HepG2 (cell line): Measurements from ENCODE around the gene GPC3. TPM values are rescaled to one million over a fixed set of nuclear protein-coding genes. Genes with fewer than 3 reads are reported as not detected.

Source experiments
- ATAC-seq: fragments of 200-7000 bp; cut with Tn5 transposase; 3 replicates; pipeline ENCODE4 v1.9.1; 2020; ENCODE audit warnings: mild to moderate bottlenecking, moderate library complexity
- BruUV-seq: library from RNA; stranded (reverse); fragments of 400-500 nt; replicated peaks from 2 replicates; lab custom pipeline; 2021; lab: Mats Ljungman, UMichigan
- CTCF ChIA-PET: fragments of 300-600 bp; formaldehyde crosslinking; extraction: SDS; loops from one replicate; lab custom pipeline; 2021; ENCODE audit warnings: low total read pairs, inconsistent platforms, low intra/inter-chr PET ratio; lab: Yijun Ruan, JAX
- POLR2A ChIA-PET: fragments of 350-600 bp; sonication (Branson Sonifier 250); formaldehyde crosslinking; loops from one replicate; lab custom pipeline; 2020; ENCODE audit warnings: antibody characterized with exemption, inconsistent platforms; lab: Yijun Ruan, JAX
- DNase-seq: peaks from one replicate; pipeline ENCODE4 v3.0.0-alpha.2; 2015; ENCODE audit warnings: low spot score
- FAIRE-seq: peaks from 3 replicates; lab custom pipeline; 2011; peaks lifted over from hg19 to GRCh38; lab: Jason Lieb, UNC
- H2AFZ ChIP-seq: one replicate; pipeline ENCODE4 v1.6.1; 2011; ENCODE audit warnings: low read length, inconsistent platforms
- H3K27ac ChIP-seq: fragments of 300-600 bp; 3 replicates; pipeline ENCODE4 v1.8.0; 2011; ENCODE audit warnings: mixed run types, mild to moderate bottlenecking, mixed read lengths, low read length, inconsistent platforms; ENCODE audit not compliant: insufficient read depth; ENCODE audit errors: extremely low read length
- H3K27me3 ChIP-seq, 2 experiments: fragments of 200-600 bp in 1 of 2; 2 replicates in 1 of 2; 3 replicates in 1 of 2; pipeline versions ENCODE4 v1.6.0 to v1.8.0; 2011; ENCODE audit warnings: low read length in 2 of 2, mild to moderate bottlenecking in 2 of 2, moderate library complexity in 2 of 2, inconsistent platforms in 1 of 2; ENCODE audit not compliant: insufficient read depth in 2 of 2, control insufficient read depth in 1 of 2
- H3K36me3 ChIP-seq, 2 experiments: fragments of 200-600 bp in 1 of 2; replicated peaks in 1 of 2; 2 replicates in 1 of 2; 3 replicates in 1 of 2; pipeline versions ENCODE4 v1.5.1 to v1.8.0; 2011; ENCODE audit warnings: low read length in 2 of 2, inconsistent platforms in 1 of 2; ENCODE audit not compliant: insufficient read depth in 2 of 2, control insufficient read depth in 1 of 2
- H3K4me1 ChIP-seq: 2 replicates; pipeline ENCODE4 v1.5.1; 2012; ENCODE audit warnings: low read length, inconsistent platforms; ENCODE audit not compliant: insufficient read depth
- H3K4me2 ChIP-seq: 2 replicates; pipeline ENCODE4 v1.6.0; 2011; ENCODE audit warnings: low read depth, low read length, inconsistent platforms
- H3K4me3 ChIP-seq, 3 experiments: fragments of 200-600 bp in 1 of 3; sonication (generic), shearing (Covaris generic) in 1 of 3; replicated peaks in 1 of 3; 2 replicates each; pipeline ENCODE4 v1.5.1; 2011 to 2016; ENCODE audit warnings: low read length in 3 of 3, inconsistent platforms in 2 of 3, low read depth in 2 of 3, mild to moderate bottlenecking in 2 of 3, control low read depth in 1 of 3, mixed read lengths in 1 of 3; ENCODE audit not compliant: insufficient read depth in 1 of 3
- H3K79me2 ChIP-seq: one replicate; pipeline ENCODE4 v1.6.1; 2011; ENCODE audit warnings: low read length, inconsistent platforms; ENCODE audit not compliant: insufficient read depth
- H3K9ac ChIP-seq: 2 replicates; pipeline ENCODE4 v1.6.0; 2011; ENCODE audit warnings: mild to moderate bottlenecking, low read depth, low read length, inconsistent platforms; ENCODE audit not compliant: insufficient read depth
- H3K9me3 ChIP-seq: 2 replicates; pipeline ENCODE4 v1.5.1; 2012; ENCODE audit warnings: mild to moderate bottlenecking, low read length
- H4K20me1 ChIP-seq: 2 replicates; pipeline ENCODE4 v1.6.0; 2011; ENCODE audit warnings: inconsistent platforms, mild to moderate bottlenecking, low read length, moderate library complexity; ENCODE audit not compliant: insufficient read depth
- HES4 ChIP-seq: sonication (generic); formaldehyde crosslinking; IDR thresholded peaks from 2 replicates; pipeline ENCODE4 v1.9.0; 2021; ENCODE audit warnings: mild to moderate bottlenecking, missing genetic modification reagents, borderline replicate concordance
- HNRNPUL1 ChIP-seq: fragments of 200-400 bp; formaldehyde crosslinking; IDR thresholded peaks from 2 replicates; pipeline ENCODE4 v1.6.1; 2017; ENCODE audit warnings: low read depth, mild to moderate bottlenecking, low read length, moderate library complexity
- HOXD1 ChIP-seq: sonication (generic); formaldehyde crosslinking; IDR thresholded peaks from 2 replicates; pipeline ENCODE4 v1.5.0; 2020; ENCODE audit warnings: missing genetic modification reagents
- NBN ChIP-seq: fragments of 450-650 bp; conservative IDR thresholded peaks from 2 replicates; pipeline ENCODE4 v1.6.1; 2017
- RBAK ChIP-seq: sonication (generic); formaldehyde crosslinking; IDR thresholded peaks from 2 replicates; pipeline ENCODE4 v1.5.1; 2020; ENCODE audit warnings: mild to moderate bottlenecking, missing genetic modification reagents
- SNRNP70 ChIP-seq: fragments of 200-400 bp; formaldehyde crosslinking; IDR thresholded peaks from 2 replicates; pipeline ENCODE4 v1.6.1; 2017; ENCODE audit warnings: mild to moderate bottlenecking, low read depth, low read length, moderate library complexity
- SP5 ChIP-seq: IDR thresholded peaks from 2 replicates; pipeline ENCODE4 v1.6.1; 2016; ENCODE audit warnings: low read depth, borderline replicate concordance
- TFAP4 ChIP-seq: sonication (generic); IDR thresholded peaks from 2 replicates; pipeline ENCODE4 v1.6.1; 2016; ENCODE audit warnings: low read depth, borderline replicate concordance
- ZNF782 ChIP-seq: sonication (generic); formaldehyde crosslinking; IDR thresholded peaks from 2 replicates; pipeline ENCODE4 v1.4.0; 2020; ENCODE audit warnings: missing genetic modification reagents, mild to moderate bottlenecking, borderline replicate concordance
- ZNF878 ChIP-seq: sonication (generic); formaldehyde crosslinking; IDR thresholded peaks from 2 replicates; pipeline ENCODE4 v1.8.1; 2023; ENCODE audit warnings: mild to moderate bottlenecking, missing genetic modification reagents, moderate library complexity
- WGBS: methylation state at CpG from one replicate; pipeline ENCODE4 v1.1.6; 2017; ENCODE audit warnings: low lambda C conversion rate; 5-methylcytosine and 5-hydroxymethylcytosine counted together
- in situ Hi-C: cut with HindIII; loops from 2 replicates; pipeline ENCODE4 v1.10.0; 2017; ENCODE audit warnings: low pct_unique_long_range_greater_than_20kb; ENCODE audit not compliant: extremely low pct_ligation_motif_present
- intact Hi-C: fragments of 100-400 bp; cut with micrococcal nuclease; formaldehyde crosslinking; loops from one replicate; pipeline ENCODE4 v1.10.0; 2022; ENCODE audit not compliant: unreplicated experiment
- polyA plus RNA-seq, 8 experiments: library from polyadenylated mRNA; depleted of rRNA in 3 of 8; stranded (reverse) in 7 of 8; unstranded in 1 of 8; fragments of >200 nt; fragmentation: Illumina TruSeq in 4 of 8; extraction: Trizol in 4 of 8; gene quantifications; 2 replicates each; pipeline versions ENCODE4 v1.2.1 to v1.2.3, GENCODE V29; 2011 to 2016; ENCODE audit warnings: low read depth in 4 of 8, missing spikeins in 1 of 8, mixed read lengths in 1 of 8; ENCODE audit not compliant: insufficient read depth in 1 of 8
- total RNA-seq, 5 experiments: library from RNA; depleted of rRNA; stranded (reverse); fragments of >200 nt; fragmentation: Illumina TruSeq; extraction: Trizol; gene quantifications; 2 replicates each; pipeline ENCODE4 v1.2.3, GENCODE V29; 2016; ENCODE audit warnings: low read depth in 1 of 5
- TF ChIP-seq, protein P1 (sequence below): IDR thresholded peaks from 2 replicates; pipeline ENCODE4 v1.6.1; 2018; ENCODE audit warnings: missing genetic modification reagents, mild to moderate bottlenecking, missing compliant biosample characterization
- TF ChIP-seq, protein P2 (sequence below): sonication (generic); formaldehyde crosslinking; IDR thresholded peaks from 2 replicates; pipeline ENCODE4 v1.4.0; 2020; ENCODE audit warnings: missing genetic modification reagents, borderline replicate concordance

Gene GPC3
- total and polyA plus RNA-seq, 2 of the 13 experiments (the other 11 are each of a cell fraction or from before 2014, with no cell fraction given): 1,799 to 3,263 TPM

- H3K4me1 ChIP-seq: peaks cover 38% of the 10 kb centered on the region
- H3K9ac ChIP-seq: no peak overlapping the region
- H3K27me3 ChIP-seq: no peaks in the 10 kb centered on the region
- 100% methylated on average over 2 of the region's 2 CpGs for WGBS
- H3K27ac ChIP-seq: no peak overlapping the region
- H3K4me3 ChIP-seq: no peak overlapping the region
- peaks cover 80% of the 10 kb centered on the region for H4K20me1 ChIP-seq
- no TSS peak for BruUV-seq
- no peak for ATAC-seq
- peaks cover 75% of the 10 kb centered on the region for H3K79me2 ChIP-seq
- intact Hi-C loops: no loop called here
- ChIA-PET POLR2A (no interaction called here), CTCF (no interaction called here)
- peaks cover 3 to 40% of the 10 kb centered on the region in 2 experiments; a peak in 3 of 5 replicates for H3K36me3 ChIP-seq
- no peak for DNase-seq
- in situ Hi-C loops: no loop called here
- H3K9me3 ChIP-seq: no peaks in the 10 kb centered on the region
- no peak overlapping the region for H2AFZ ChIP-seq
- no peak for FAIRE-seq
- no peak overlapping the region for H3K4me2 ChIP-seq
- TF ChIP-seq SNRNP70: no peak
- no peak for TF ChIP-seq ZNF782 (CRISPR knock-in tag)
- TF ChIP-seq, protein P1, sequence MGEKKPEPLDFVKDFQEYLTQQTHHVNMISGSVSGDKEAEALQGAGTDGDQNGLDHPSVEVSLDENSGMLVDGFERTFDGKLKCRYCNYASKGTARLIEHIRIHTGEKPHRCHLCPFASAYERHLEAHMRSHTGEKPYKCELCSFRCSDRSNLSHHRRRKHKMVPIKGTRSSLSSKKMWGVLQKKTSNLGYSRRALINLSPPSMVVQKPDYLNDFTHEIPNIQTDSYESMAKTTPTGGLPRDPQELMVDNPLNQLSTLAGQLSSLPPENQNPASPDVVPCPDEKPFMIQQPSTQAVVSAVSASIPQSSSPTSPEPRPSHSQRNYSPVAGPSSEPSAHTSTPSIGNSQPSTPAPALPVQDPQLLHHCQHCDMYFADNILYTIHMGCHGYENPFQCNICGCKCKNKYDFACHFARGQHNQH: no peak
- TF ChIP-seq SP5: no peak
- TF ChIP-seq ZNF878 (CRISPR knock-in tag): no peak
- no peak for TF ChIP-seq HOXD1 (CRISPR knock-in tag)
- TF ChIP-seq HNRNPUL1: no peak
- TF ChIP-seq NBN: no peak
- TF ChIP-seq RBAK: no peak
- no peak for TF ChIP-seq TFAP4
- TF ChIP-seq, protein P2, sequence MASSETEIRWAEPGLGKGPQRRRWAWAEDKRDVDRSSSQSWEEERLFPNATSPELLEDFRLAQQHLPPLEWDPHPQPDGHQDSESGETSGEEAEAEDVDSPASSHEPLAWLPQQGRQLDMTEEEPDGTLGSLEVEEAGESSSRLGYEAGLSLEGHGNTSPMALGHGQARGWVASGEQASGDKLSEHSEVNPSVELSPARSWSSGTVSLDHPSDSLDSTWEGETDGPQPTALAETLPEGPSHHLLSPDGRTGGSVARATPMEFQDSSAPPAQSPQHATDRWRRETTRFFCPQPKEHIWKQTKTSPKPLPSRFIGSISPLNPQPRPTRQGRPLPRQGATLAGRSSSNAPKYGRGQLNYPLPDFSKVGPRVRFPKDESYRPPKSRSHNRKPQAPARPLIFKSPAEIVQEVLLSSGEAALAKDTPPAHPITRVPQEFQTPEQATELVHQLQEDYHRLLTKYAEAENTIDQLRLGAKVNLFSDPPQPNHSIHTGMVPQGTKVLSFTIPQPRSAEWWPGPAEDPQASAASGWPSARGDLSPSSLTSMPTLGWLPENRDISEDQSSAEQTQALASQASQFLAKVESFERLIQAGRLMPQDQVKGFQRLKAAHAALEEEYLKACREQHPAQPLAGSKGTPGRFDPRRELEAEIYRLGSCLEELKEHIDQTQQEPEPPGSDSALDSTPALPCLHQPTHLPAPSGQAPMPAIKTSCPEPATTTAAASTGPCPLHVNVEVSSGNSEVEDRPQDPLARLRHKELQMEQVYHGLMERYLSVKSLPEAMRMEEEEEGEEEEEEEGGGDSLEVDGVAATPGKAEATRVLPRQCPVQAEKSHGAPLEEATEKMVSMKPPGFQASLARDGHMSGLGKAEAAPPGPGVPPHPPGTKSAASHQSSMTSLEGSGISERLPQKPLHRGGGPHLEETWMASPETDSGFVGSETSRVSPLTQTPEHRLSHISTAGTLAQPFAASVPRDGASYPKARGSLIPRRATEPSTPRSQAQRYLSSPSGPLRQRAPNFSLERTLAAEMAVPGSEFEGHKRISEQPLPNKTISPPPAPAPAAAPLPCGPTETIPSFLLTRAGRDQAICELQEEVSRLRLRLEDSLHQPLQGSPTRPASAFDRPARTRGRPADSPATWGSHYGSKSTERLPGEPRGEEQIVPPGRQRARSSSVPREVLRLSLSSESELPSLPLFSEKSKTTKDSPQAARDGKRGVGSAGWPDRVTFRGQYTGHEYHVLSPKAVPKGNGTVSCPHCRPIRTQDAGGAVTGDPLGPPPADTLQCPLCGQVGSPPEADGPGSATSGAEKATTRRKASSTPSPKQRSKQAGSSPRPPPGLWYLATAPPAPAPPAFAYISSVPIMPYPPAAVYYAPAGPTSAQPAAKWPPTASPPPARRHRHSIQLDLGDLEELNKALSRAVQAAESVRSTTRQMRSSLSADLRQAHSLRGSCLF (CRISPR knock-in tag): no peak
- no peak for TF ChIP-seq HES4
Observed at GRCh38 chrX:133913658-133914388, 71.6 kb downstream of the GPC3 start.
